ENCODE measurements around the gene PRKAG3. TPM values are rescaled to one million over a fixed set of nuclear protein-coding genes. Genes with fewer than 3 reads are reported as not detected.

Gene PRKAG3
- total RNA-seq, 1 experiment from 2014 or later, result not detected

GRCh38 chr2:218815649-218816048 is 16.0 kb downstream of the PRKAG3 start:
- no peak overlapping the region for H3K4me3 Mint-ChIP-seq (ENCODE audit: unreplicated experiment)
- H3K9me3 Mint-ChIP-seq (ENCODE audit: unreplicated experiment), result no peaks in the 10 kb centered on the region
- no TSS peak for BruUV-seq (replicated peaks)
- TF ChIP-seq CTCF (IDR thresholded peaks at IDR 0.05; ENCODE audit: unreplicated experiment), result no peak
- ChIA-PET POLR2A (no interaction called here), CTCF (interaction anchor here (0.6 to 2.0 kb wide), 4 partner anchors 32 to 290 kb away, joined by 3 to 11 read pairs (median 3); partner anchors contain the start of gene TTLL4)
- peaks cover 6% of the 10 kb centered on the region for H3K4me1 Mint-ChIP-seq (ENCODE audit: insufficient read depth, unreplicated experiment)
- H3K27me3 Mint-ChIP-seq (ENCODE audit: insufficient read depth, unreplicated experiment), result peaks cover 19% of the 10 kb centered on the region
- DNase-seq (ENCODE audit: unreplicated experiment), result no peak
- intact Hi-C loops (cut with micrococcal nuclease), result no loop called here
- no peak overlapping the region for H3K27ac Mint-ChIP-seq (ENCODE audit: low read depth, unreplicated experiment)
- no peaks in the 10 kb centered on the region for H3K36me3 Mint-ChIP-seq (ENCODE audit: insufficient read depth, unreplicated experiment)

- H3K27me3 Mint-ChIP-seq (ENCODE audit: insufficient read depth, unreplicated experiment), result peaks cover 19% of the 10 kb centered on the region
- no peak for TF ChIP-seq CTCF (IDR thresholded peaks at IDR 0.05; ENCODE audit: unreplicated experiment)
- ChIA-PET CTCF (interaction anchor here (0.9 to 2.0 kb wide), 2 partner anchors 105 to 168 kb away, joined by 3 to 11 read pairs; partner anchors contain the start of gene TTLL4), POLR2A (no interaction called here)
- H3K36me3 Mint-ChIP-seq (ENCODE audit: insufficient read depth, unreplicated experiment), result no peaks in the 10 kb centered on the region
- intact Hi-C loops (cut with micrococcal nuclease), result no loop called here
- BruUV-seq (replicated peaks), result no TSS peak
- no peak overlapping the region for H3K4me3 Mint-ChIP-seq (ENCODE audit: unreplicated experiment)
- H3K9me3 Mint-ChIP-seq (ENCODE audit: unreplicated experiment), result no peaks in the 10 kb centered on the region
- no peak overlapping the region for H3K27ac Mint-ChIP-seq (ENCODE audit: low read depth, unreplicated experiment)
- no peak for DNase-seq (ENCODE audit: unreplicated experiment)
- peaks cover 6% of the 10 kb centered on the region for H3K4me1 Mint-ChIP-seq (ENCODE audit: insufficient read depth, unreplicated experiment)
Observed at GRCh38 chr2:218815244-218815637, 16.4 kb downstream of the PRKAG3 start.

GRCh38 chr2:218814540-218815243 is 16.9 kb downstream of the PRKAG3 start:
- ChIA-PET POLR2A (interaction anchor here (1.4 kb wide), 1 partner anchor 104 kb away, joined by 3 read pairs; no protein-coding TSS in a partner anchor), CTCF (interaction anchor here (0.7 to 2.0 kb wide), 3 partner anchors 83 to 168 kb away, joined by 3 to 11 read pairs (median 4); partner anchors contain the start of gene TTLL4)
- Mint-ChIP-seq H3K9me3 (ENCODE audit: unreplicated experiment) (no peaks in the 10 kb centered on the region), H3K36me3 (ENCODE audit: insufficient read depth, unreplicated experiment) (no peaks in the 10 kb centered on the region), H3K27me3 (ENCODE audit: insufficient read depth, unreplicated experiment) (peaks cover 19% of the 10 kb centered on the region), H3K27ac (ENCODE audit: low read depth, unreplicated experiment) (no peak overlapping the region), H3K4me3 (ENCODE audit: unreplicated experiment) (no peak overlapping the region), H3K4me1 (ENCODE audit: insufficient read depth, unreplicated experiment) (peaks cover 6% of the 10 kb centered on the region)
- no TSS peak for BruUV-seq (replicated peaks)
- intact Hi-C loops (cut with micrococcal nuclease), result no loop called here
- DNase-seq (ENCODE audit: unreplicated experiment), result no peak
- TF ChIP-seq CTCF (IDR thresholded peaks at IDR 0.05; ENCODE audit: unreplicated experiment), result no peak

GRCh38 chr2:218813771-218814460 is 17.7 kb downstream of the PRKAG3 start:
- TF ChIP-seq CTCF (IDR thresholded peaks at IDR 0.05; ENCODE audit: unreplicated experiment), result no peak
- intact Hi-C loops (cut with micrococcal nuclease), result no loop called here
- H3K36me3 Mint-ChIP-seq (ENCODE audit: insufficient read depth, unreplicated experiment), result no peaks in the 10 kb centered on the region

More at GRCh38 chr2:218813771-218814460, 17.7 kb downstream of the PRKAG3 start:
- ChIA-PET CTCF (interaction anchor here (0.7 to 2.0 kb wide), 2 partner anchors 82 to 103 kb away, joined by 4 to 11 read pairs; partner anchors contain the start of gene TTLL4), POLR2A (interaction anchor here (0.6 to 1.4 kb wide), 2 partner anchors 52 to 103 kb away, joined by 3 read pairs; no protein-coding TSS in a partner anchor)
- Mint-ChIP-seq H3K27ac (ENCODE audit: low read depth, unreplicated experiment) (no peak overlapping the region), H3K4me3 (ENCODE audit: unreplicated experiment) (no peak overlapping the region), H3K27me3 (ENCODE audit: insufficient read depth, unreplicated experiment) (peaks cover 19% of the 10 kb centered on the region), H3K9me3 (ENCODE audit: unreplicated experiment) (no peaks in the 10 kb centered on the region), H3K4me1 (ENCODE audit: insufficient read depth, unreplicated experiment) (peaks cover 6% of the 10 kb centered on the region)
- no peak for DNase-seq (ENCODE audit: unreplicated experiment)
- BruUV-seq (replicated peaks), result no TSS peak

Data from MCF 10A (cell line).